Neural crest cell (in vitro differentiated cells): Measurements from ENCODE around the gene LRRC1. TPM values are rescaled to one million over a fixed set of nuclear protein-coding genes. Genes with fewer than 3 reads are reported as not detected.

Experiments
- DNase-seq: peaks from one replicate; pipeline ENCODE4 v3.0.0; 2021; ENCODE audit warnings: low read depth, mixed read lengths, low spot score
- H3K27ac Mint-ChIP-seq: one replicate; pipeline ENCODE4 v1.8.0; 2021; ENCODE audit warnings: mild to moderate bottlenecking, mixed read lengths; ENCODE audit not compliant: unreplicated experiment
- H3K27me3 Mint-ChIP-seq: 2 replicates; pipeline ENCODE4 v1.8.0; 2021; ENCODE audit warnings: low read depth, mild to moderate bottlenecking, mixed read lengths
- H3K36me3 Mint-ChIP-seq: 2 replicates; pipeline ENCODE4 v1.8.0; 2021; ENCODE audit warnings: low read depth, mild to moderate bottlenecking, mixed read lengths
- H3K4me1 Mint-ChIP-seq: 2 replicates; pipeline ENCODE4 v1.8.0; 2021; ENCODE audit warnings: mixed read lengths
- H3K4me3 Mint-ChIP-seq: one replicate; pipeline ENCODE4 v1.8.0; 2021; ENCODE audit warnings: mild to moderate bottlenecking, mixed read lengths
- H3K9me3 Mint-ChIP-seq: 2 replicates; pipeline ENCODE4 v1.8.0; 2021; ENCODE audit warnings: mixed read lengths
- total RNA-seq: library from RNA; stranded (reverse); gene quantifications from 2 replicates; pipeline ENCODE4 v1.2.1, GENCODE V29; 2021
- TF ChIP-seq, protein P1 (sequence below): fragments of 200-600 bp; sonication (generic); conservative IDR thresholded peaks from 2 replicates; pipeline ENCODE4 v1.5.0; 2021; ENCODE audit warnings: antibody characterized with exemption, mild to moderate bottlenecking

Gene LRRC1
- total RNA-seq, 1 donor from 2014 or later: 6.6 TPM

- H3K36me3 Mint-ChIP-seq: peaks cover 11% of the 10 kb centered on the region
- H3K4me1 Mint-ChIP-seq: peaks cover 4% of the 10 kb centered on the region
- H3K4me3 Mint-ChIP-seq: no peak overlapping the region
- peaks cover 3% of the 10 kb centered on the region for H3K9me3 Mint-ChIP-seq
- TF ChIP-seq, protein P1, sequence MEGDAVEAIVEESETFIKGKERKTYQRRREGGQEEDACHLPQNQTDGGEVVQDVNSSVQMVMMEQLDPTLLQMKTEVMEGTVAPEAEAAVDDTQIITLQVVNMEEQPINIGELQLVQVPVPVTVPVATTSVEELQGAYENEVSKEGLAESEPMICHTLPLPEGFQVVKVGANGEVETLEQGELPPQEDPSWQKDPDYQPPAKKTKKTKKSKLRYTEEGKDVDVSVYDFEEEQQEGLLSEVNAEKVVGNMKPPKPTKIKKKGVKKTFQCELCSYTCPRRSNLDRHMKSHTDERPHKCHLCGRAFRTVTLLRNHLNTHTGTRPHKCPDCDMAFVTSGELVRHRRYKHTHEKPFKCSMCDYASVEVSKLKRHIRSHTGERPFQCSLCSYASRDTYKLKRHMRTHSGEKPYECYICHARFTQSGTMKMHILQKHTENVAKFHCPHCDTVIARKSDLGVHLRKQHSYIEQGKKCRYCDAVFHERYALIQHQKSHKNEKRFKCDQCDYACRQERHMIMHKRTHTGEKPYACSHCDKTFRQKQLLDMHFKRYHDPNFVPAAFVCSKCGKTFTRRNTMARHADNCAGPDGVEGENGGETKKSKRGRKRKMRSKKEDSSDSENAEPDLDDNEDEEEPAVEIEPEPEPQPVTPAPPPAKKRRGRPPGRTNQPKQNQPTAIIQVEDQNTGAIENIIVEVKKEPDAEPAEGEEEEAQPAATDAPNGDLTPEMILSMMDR: no peak
- DNase-seq: no peak
- no peaks in the 10 kb centered on the region for H3K27me3 Mint-ChIP-seq
- H3K27ac Mint-ChIP-seq: no peak overlapping the region
Measured at GRCh38 chr6:53925891-53926290, 131.1 kb downstream of the LRRC1 start.

DNA sequence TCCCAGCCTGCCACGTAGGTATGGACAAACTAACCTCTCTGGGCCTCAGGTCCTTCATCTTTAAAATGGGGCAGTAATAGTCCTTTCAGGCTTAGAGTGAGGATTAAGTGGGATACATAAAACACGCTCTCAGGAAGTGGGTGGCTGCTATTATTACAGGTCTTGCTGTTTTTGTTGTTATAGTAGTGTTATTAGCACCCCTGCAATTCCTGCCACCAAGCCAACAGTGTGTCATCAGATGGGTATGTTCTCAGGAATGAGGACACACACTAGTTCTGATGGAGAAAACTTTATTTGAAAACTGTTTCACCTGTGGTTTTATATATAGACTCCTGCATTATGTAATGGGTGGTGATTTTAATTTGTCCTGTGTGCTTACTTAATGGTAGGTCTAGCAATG is 131.7 kb downstream of the LRRC1 start:
- peaks cover 4% of the 10 kb centered on the region for H3K4me1 Mint-ChIP-seq
- no peak overlapping the region for H3K4me3 Mint-ChIP-seq
- H3K27me3 Mint-ChIP-seq: no peaks in the 10 kb centered on the region
- no peak for DNase-seq
- peaks cover 6% of the 10 kb centered on the region for H3K36me3 Mint-ChIP-seq
- TF ChIP-seq, protein P1: no peak
- peaks cover 3% of the 10 kb centered on the region for H3K9me3 Mint-ChIP-seq
- no peak overlapping the region for H3K27ac Mint-ChIP-seq

GRCh38 chr6:53928641-53929040 is 133.8 kb downstream of the LRRC1 start:
- H3K4me3 Mint-ChIP-seq: no peak overlapping the region
- peaks cover 3% of the 10 kb centered on the region for H3K9me3 Mint-ChIP-seq
- H3K27ac Mint-ChIP-seq: no peak overlapping the region
- no peaks in the 10 kb centered on the region for H3K4me1 Mint-ChIP-seq
- H3K27me3 Mint-ChIP-seq: no peaks in the 10 kb centered on the region
- peaks cover 6% of the 10 kb centered on the region for H3K36me3 Mint-ChIP-seq
- TF ChIP-seq, protein P1: no peak
- DNase-seq: no peak

DNA sequence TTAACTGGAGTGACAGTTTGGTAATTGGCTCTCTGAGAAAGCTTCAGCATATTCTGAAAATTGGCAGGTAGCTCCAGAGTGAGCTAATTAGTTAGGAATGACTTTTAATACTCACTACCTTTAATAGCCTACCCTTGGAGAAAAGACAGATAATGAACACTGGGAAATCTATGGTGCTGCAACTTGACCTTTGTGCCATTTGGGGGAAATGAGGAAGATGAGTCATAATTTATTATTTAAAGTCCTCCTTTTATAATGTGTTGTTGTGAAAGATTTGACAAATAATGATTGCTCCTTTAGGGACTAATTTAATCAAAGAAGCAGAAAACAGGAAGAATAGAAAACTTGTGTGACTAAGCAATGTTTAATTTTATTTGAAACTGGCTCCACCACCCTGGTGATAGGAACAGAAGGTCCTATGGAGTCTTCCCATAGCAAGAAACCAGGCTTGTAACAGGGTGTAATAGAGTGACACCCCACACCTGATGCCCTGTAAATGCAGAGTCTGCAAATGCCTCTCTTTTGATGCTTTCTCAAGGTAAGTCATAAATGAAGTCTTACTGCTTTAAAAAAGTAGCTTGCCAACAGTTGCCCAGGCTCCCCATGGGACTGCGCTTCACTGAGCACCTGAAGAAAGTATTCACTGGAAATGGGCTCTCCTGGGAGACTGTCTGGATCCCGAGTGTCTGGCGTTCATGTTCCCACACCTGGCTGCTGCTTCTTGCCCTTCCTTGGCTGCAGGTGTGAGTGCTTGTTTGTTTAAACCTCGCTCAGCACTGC is 134.4 kb downstream of the LRRC1 start:
- Mint-ChIP-seq H3K4me3 (no peak overlapping the region), H3K27ac (no peak overlapping the region), H3K36me3 (peaks cover 6% of the 10 kb centered on the region), H3K9me3 (peaks cover 3% of the 10 kb centered on the region), H3K27me3 (no peaks in the 10 kb centered on the region), H3K4me1 (no peaks in the 10 kb centered on the region)
- DNase-seq: no peak
- TF ChIP-seq, protein P1: no peak

- Mint-ChIP-seq H3K4me1 (no peaks in the 10 kb centered on the region), H3K9me3 (peaks cover 3% of the 10 kb centered on the region), H3K36me3 (peaks cover 6% of the 10 kb centered on the region), H3K4me3 (no peak overlapping the region), H3K27me3 (no peaks in the 10 kb centered on the region), H3K27ac (no peak overlapping the region)
- TF ChIP-seq, protein P1: no peak
- no peak for DNase-seq
Measured at GRCh38 chr6:53929821-53930120, 135.0 kb downstream of the LRRC1 start.
